Vagina (tissue), 2 donors: Measurements from ENCODE around the gene SHC4. TPM values are rescaled to one million over a fixed set of nuclear protein-coding genes. Genes with fewer than 3 reads are reported as not detected.

ENCODE experiments used
- DNase-seq, 2 donors: peaks; one replicate each; pipeline ENCODE4 v3.0.0-alpha.2; 2017; ENCODE audit errors: extremely low spot score in 2 of 2
- H3K27ac ChIP-seq: fragments of 200-600 bp; sonication (generic); one replicate; pipeline ENCODE4 v1.5.1; 2019
- H3K27me3 ChIP-seq: fragments of 200-600 bp; sonication (generic); one replicate; pipeline ENCODE4 v1.5.1; 2019
- H3K36me3 ChIP-seq, 2 donors: fragments of 200-600 bp; sonication (generic); one replicate each; pipeline ENCODE4 v1.5.1; 2017 to 2019
- H3K4me1 ChIP-seq: fragments of 200-600 bp; sonication (generic); one replicate; pipeline ENCODE4 v1.5.1; 2019
- H3K4me3 ChIP-seq, 2 donors: fragments of 200-600 bp; sonication (generic); 1 replicate in 1 of 2; 2 replicates in 1 of 2; pipeline ENCODE4 v1.5.1; 2016 to 2019
- H3K9me3 ChIP-seq: fragments of 200-600 bp; sonication (generic); one replicate; pipeline ENCODE4 v1.5.1; 2019
- POLR2A ChIP-seq, 2 donors: fragments of 450-650 bp; IDR thresholded peaks; one replicate each; pipeline ENCODE4 v1.6.1; 2017; ENCODE audit warnings: antibody characterized with exemption in 2 of 2, mild to moderate bottlenecking in 2 of 2, moderate library complexity in 2 of 2
- POLR2AphosphoS5 ChIP-seq, 2 donors: sonication (generic); formaldehyde crosslinking; IDR thresholded peaks; one replicate each; pipeline ENCODE4 v1.9.0; 2017; ENCODE audit warnings: antibody characterized with exemption in 2 of 2, mild to moderate bottlenecking in 2 of 2, low read depth in 1 of 2; ENCODE audit not compliant: insufficient read depth in 1 of 2
- intact Hi-C: fragments of 100-400 bp; cut with DNase I; formaldehyde crosslinking; loops from one replicate; pipeline ENCODE4 v1.15.1; 2023
- total RNA-seq: library from RNA; depleted of rRNA; stranded (reverse); fragments of >200 nt; gene quantifications from one replicate; pipeline ENCODE4 v1.2.3, GENCODE V29; 2016
- TF ChIP-seq, protein P1 (sequence below), 3 experiments: fragments of 450-650 bp in 2 of 3; fragments of 200-600 bp in 1 of 3; sonication (generic) in 1 of 3; IDR thresholded peaks; one replicate each; pipeline ENCODE4 v1.5.1; 2017 to 2019; ENCODE audit warnings: antibody characterized with exemption in 3 of 3, mild to moderate bottlenecking in 2 of 3, moderate library complexity in 2 of 3

Gene SHC4
- total RNA-seq, 1 donor from 2014 or later, result 0.25 TPM

DNA sequence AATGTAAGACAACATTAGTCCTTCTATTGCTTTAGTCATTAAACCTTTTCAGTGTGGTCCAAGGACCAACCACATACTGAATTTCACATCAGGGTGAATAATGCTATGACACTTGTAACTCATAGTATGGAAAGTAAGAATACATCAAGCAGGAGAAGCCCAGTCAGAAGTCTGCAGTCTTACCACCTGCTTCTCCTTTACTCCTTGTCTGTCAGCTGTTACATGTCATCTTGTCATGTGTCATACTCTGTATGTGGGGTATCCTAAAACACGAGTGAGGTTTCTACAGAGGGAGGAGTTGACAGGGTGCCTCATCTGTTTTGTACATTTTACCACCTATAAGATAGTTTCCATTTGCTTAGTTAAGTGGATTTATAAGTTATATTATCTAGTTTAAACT is 118.6 kb downstream of the SHC4 start:
- DNase-seq, result no peak
- intact Hi-C loops, result no loop called here

DNA sequence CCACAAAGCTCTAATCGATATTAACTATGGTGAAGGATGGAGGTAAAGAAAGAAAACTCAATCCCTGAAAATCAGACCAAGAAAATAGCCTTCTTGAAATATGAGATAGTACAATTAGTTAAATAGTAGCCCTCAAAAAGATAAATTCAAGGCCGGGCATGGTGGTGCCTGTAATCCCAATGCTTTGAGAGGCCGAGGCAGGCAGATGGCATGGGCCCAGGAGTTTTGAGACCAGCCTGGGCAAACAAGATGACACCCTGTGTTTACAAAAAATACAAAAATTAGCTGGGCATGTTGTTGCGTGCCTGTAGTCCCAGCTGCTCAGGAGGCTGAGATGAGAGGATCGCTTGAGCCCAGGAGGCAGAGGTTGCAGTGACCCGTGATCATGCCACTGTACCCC is 121.2 kb downstream of the SHC4 start:
- no peaks in the 10 kb centered on the region for H3K27me3 ChIP-seq
- DNase-seq, result no peak
- no peaks in the 10 kb centered on the region for H3K36me3 ChIP-seq
- H3K4me3 ChIP-seq, result no peak overlapping the region
- intact Hi-C loops, result no loop called here
- no peak for TF ChIP-seq POLR2AphosphoS5 (IDR thresholded peaks at IDR 0.05; ENCODE audit: insufficient read depth in 1 of 2, low read depth in 1 of 2)
- TF ChIP-seq, protein P1, sequence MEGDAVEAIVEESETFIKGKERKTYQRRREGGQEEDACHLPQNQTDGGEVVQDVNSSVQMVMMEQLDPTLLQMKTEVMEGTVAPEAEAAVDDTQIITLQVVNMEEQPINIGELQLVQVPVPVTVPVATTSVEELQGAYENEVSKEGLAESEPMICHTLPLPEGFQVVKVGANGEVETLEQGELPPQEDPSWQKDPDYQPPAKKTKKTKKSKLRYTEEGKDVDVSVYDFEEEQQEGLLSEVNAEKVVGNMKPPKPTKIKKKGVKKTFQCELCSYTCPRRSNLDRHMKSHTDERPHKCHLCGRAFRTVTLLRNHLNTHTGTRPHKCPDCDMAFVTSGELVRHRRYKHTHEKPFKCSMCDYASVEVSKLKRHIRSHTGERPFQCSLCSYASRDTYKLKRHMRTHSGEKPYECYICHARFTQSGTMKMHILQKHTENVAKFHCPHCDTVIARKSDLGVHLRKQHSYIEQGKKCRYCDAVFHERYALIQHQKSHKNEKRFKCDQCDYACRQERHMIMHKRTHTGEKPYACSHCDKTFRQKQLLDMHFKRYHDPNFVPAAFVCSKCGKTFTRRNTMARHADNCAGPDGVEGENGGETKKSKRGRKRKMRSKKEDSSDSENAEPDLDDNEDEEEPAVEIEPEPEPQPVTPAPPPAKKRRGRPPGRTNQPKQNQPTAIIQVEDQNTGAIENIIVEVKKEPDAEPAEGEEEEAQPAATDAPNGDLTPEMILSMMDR (IDR thresholded peaks at IDR 0.05), result no peak
- TF ChIP-seq POLR2A (IDR thresholded peaks at IDR 0.05), result no peak
- no peak overlapping the region for H3K27ac ChIP-seq
- no peaks in the 10 kb centered on the region for H3K4me1 ChIP-seq
- no peaks in the 10 kb centered on the region for H3K9me3 ChIP-seq

More for the DNA sequence above, 118.6 kb downstream of the SHC4 start:
- Histone ChIP-seq H3K27me3 (no peaks in the 10 kb centered on the region), H3K36me3 (no peaks in the 10 kb centered on the region), H3K4me3 (no peak overlapping the region), H3K27ac (no peak overlapping the region), H3K4me1 (no peaks in the 10 kb centered on the region), H3K9me3 (no peaks in the 10 kb centered on the region)
- TF ChIP-seq POLR2AphosphoS5 (IDR thresholded peaks at IDR 0.05; ENCODE audit: insufficient read depth in 1 of 2, low read depth in 1 of 2), result no peak
- no peak for TF ChIP-seq POLR2A (IDR thresholded peaks at IDR 0.05)

DNA sequence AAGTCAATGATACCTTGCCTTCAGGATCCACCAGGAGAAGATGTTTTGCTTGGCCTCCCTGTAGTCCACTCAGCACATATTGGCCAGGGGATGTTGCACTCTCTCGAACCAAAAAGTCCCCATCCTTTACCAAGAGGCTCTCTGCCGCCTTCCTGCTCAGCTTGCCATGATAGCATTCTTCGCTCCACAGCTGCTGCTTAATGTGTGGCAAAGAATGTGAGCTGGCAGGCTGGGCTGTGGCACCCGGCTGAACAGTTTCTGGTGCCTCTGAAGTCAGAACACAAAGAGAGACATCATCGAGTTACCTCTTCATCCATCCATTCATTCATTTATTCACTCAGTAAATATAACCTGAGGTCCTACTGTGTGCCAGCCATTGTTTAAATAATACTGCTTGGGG is 129.0 kb downstream of the SHC4 start:
- DNase-seq, result no peak
- H3K4me3 ChIP-seq, result no peak overlapping the region

DNA sequence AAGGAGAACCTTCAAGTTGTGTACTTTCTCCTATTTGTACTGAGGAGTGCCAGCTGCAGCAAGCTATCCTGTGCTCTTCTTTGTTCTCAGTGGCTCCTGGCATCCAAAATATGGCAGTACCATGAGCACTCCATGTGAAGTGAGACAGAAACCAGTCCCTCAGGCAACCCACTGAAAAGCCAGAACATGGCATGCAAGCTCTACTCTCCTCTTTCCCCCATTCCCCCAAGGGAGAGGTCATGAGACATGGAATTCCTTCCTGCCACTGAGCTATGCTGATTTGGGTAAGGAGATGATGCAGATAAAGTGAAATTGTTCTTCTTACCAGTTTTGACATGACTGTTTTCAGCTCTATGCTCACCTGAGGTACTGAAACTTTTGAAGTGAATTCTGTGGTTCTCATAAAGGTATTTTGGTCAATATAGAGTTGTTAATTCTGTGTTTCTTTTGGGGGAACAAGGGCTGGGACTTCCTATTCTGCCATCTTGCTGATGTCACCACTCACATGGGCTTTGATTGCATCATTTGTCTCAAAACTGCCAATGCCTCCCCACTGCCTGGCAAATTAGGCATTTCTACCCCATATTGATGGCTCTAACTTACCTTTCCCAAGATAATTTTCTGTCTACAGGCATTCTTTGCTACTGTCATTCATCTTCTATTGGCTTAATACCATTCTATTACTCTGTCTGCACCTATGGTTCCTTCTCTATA is 130.0 kb downstream of the SHC4 start:
- Histone ChIP-seq H3K4me1 (no peaks in the 10 kb centered on the region), H3K27ac (no peak overlapping the region), H3K9me3 (no peaks in the 10 kb centered on the region), H3K27me3 (no peaks in the 10 kb centered on the region), H3K36me3 (no peaks in the 10 kb centered on the region), H3K4me3 (no peak overlapping the region)
- no peak for DNase-seq
- TF ChIP-seq, protein P1 (IDR thresholded peaks at IDR 0.05), result no peak
- TF ChIP-seq POLR2A (IDR thresholded peaks at IDR 0.05) (no peak), POLR2AphosphoS5 (IDR thresholded peaks at IDR 0.05; ENCODE audit: insufficient read depth in 1 of 2, low read depth in 1 of 2) (no peak)
- intact Hi-C loops, result no loop called here

More for the DNA sequence above, 129.0 kb downstream of the SHC4 start:
- Histone ChIP-seq H3K9me3 (no peaks in the 10 kb centered on the region), H3K27ac (no peak overlapping the region), H3K4me1 (no peaks in the 10 kb centered on the region), H3K27me3 (no peaks in the 10 kb centered on the region), H3K36me3 (no peaks in the 10 kb centered on the region)
- intact Hi-C loops, result no loop called here
- TF ChIP-seq, protein P1 (IDR thresholded peaks at IDR 0.05), result no peak
- TF ChIP-seq POLR2A (IDR thresholded peaks at IDR 0.05), result no peak
- no peak for TF ChIP-seq POLR2AphosphoS5 (IDR thresholded peaks at IDR 0.05; ENCODE audit: insufficient read depth in 1 of 2, low read depth in 1 of 2)

DNA sequence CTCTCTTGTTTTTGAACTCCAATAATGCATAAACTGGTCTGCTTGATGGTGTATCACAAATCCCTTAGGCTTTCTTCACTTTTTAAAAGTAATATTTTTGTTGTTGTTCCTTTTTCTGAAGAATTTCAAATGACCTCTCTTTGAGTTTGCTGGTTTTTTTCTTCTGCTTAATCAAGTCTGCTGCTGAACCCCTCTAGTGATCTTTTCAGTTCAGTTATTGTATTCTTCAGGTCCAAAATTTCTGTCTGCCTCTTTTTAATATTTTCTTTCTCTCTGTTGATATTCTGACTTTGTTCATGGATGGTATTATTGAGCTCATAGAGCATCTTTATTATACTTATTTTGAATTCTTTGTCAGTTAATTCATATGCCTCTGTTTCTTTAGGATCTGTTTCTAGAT is 131.1 kb downstream of the SHC4 start:
- Histone ChIP-seq H3K4me3 (no peak overlapping the region), H3K27me3 (no peaks in the 10 kb centered on the region), H3K9me3 (no peaks in the 10 kb centered on the region), H3K36me3 (no peaks in the 10 kb centered on the region), H3K4me1 (no peaks in the 10 kb centered on the region), H3K27ac (no peak overlapping the region)
- intact Hi-C loops, result no loop called here
- DNase-seq, result no peak
- TF ChIP-seq POLR2A (IDR thresholded peaks at IDR 0.05) (no peak), POLR2AphosphoS5 (IDR thresholded peaks at IDR 0.05; ENCODE audit: insufficient read depth in 1 of 2, low read depth in 1 of 2) (no peak)
- TF ChIP-seq, protein P1 (IDR thresholded peaks at IDR 0.05), result no peak
